Caco-2 (cell line): ENCODE data around the gene B4GALNT4. TPM values are rescaled to one million over a fixed set of nuclear protein-coding genes. Genes with fewer than 3 reads are reported as not detected.
"Not testable (repeated sequence)": the region's sequence is repeated elsewhere in the genome, so short reads cannot be mapped to it uniquely, and the experiment has no call there.

Experiments
- BruUV-seq: library from RNA; stranded (reverse); fragments of 400-500 nt; replicated peaks from 2 replicates; lab custom pipeline; 2021; lab: Mats Ljungman, UMichigan
- CTCF ChIA-PET: fragments of 300-600 bp; sonication (Branson Sonifier 250); formaldehyde crosslinking; loops from one replicate; lab custom pipeline; 2022; ENCODE audit warnings: antibody characterized with exemption; lab: Charles Lee
- POLR2A ChIA-PET: fragments of 300-600 bp; sonication (Branson Sonifier 250); formaldehyde crosslinking; loops from one replicate; lab custom pipeline; 2022; ENCODE audit warnings: antibody characterized with exemption; lab: Charles Lee
- DNase-seq, 2 experiments: peaks; one replicate each; pipeline versions ENCODE4 v3.0.0 to v3.0.0-alpha.2; 2020 to 2022
- H3K27me3 ChIP-seq: replicated peaks from 2 replicates; pipeline ENCODE4 v1.6.0; 2011; ENCODE audit warnings: low read length; ENCODE audit not compliant: control insufficient read depth, insufficient read depth
- H3K36me3 ChIP-seq: 2 replicates; pipeline ENCODE4 v1.5.1; 2011; ENCODE audit warnings: low read length; ENCODE audit not compliant: control insufficient read depth, insufficient read depth
- H3K4me1 ChIP-seq: fragments of 250-450 bp; sonication (Bioruptor Pico); 2 replicates; pipeline ENCODE4 v1.5.1; 2020; ENCODE audit warnings: mild to moderate bottlenecking
- H3K4me3 ChIP-seq: 2 replicates; pipeline ENCODE4 v1.5.1; 2011; ENCODE audit warnings: low read depth, mild to moderate bottlenecking, control low read depth, low read length
- H3K9me3 ChIP-seq: fragments of 250-450 bp; sonication (Bioruptor Pico); 2 replicates; pipeline ENCODE4 v1.5.1; 2020; ENCODE audit warnings: mild to moderate bottlenecking, moderate library complexity
- H3K27ac Mint-ChIP-seq: one replicate; pipeline ENCODE4 v1.8.0; 2022; ENCODE audit warnings: mixed read lengths; ENCODE audit not compliant: unreplicated experiment
- H3K27me3 Mint-ChIP-seq: one replicate; pipeline ENCODE4 v1.8.0; 2022; ENCODE audit warnings: mixed read lengths; ENCODE audit not compliant: insufficient read depth, unreplicated experiment
- H3K36me3 Mint-ChIP-seq: one replicate; pipeline ENCODE4 v1.8.0; 2022; ENCODE audit warnings: mild to moderate bottlenecking, mixed read lengths; ENCODE audit not compliant: insufficient read depth, unreplicated experiment
- H3K4me1 Mint-ChIP-seq: one replicate; pipeline ENCODE4 v1.8.0; 2022; ENCODE audit warnings: low read depth, mixed read lengths; ENCODE audit not compliant: unreplicated experiment
- H3K4me3 Mint-ChIP-seq: one replicate; pipeline ENCODE4 v1.8.0; 2022; ENCODE audit warnings: mild to moderate bottlenecking, moderate library complexity, mixed read lengths; ENCODE audit not compliant: unreplicated experiment
- H3K9me3 Mint-ChIP-seq: one replicate; pipeline ENCODE4 v1.8.0; 2022; ENCODE audit warnings: mixed read lengths; ENCODE audit not compliant: unreplicated experiment
- CTCF ChIP-seq, 2 experiments: fragments of 200-600 bp in 1 of 2; IDR thresholded peaks; 1 replicate in 1 of 2; 2 replicates in 1 of 2; pipeline versions ENCODE4 v1.5.1 to v1.8.0; 2011 to 2022; ENCODE audit warnings: antibody characterized with exemption in 1 of 2, control low read depth in 1 of 2, inconsistent platforms in 1 of 2, low read depth in 1 of 2, low read length in 1 of 2, mild to moderate bottlenecking in 1 of 2, moderate library complexity in 1 of 2; ENCODE audit not compliant: insufficient read depth in 1 of 2, severe bottlenecking in 1 of 2, unreplicated experiment in 1 of 2
- intact Hi-C: fragments of 100-400 bp; cut with micrococcal nuclease; formaldehyde crosslinking; loops from one replicate; pipeline ENCODE4 v1.10.0; 2022; ENCODE audit not compliant: unreplicated experiment
- total RNA-seq: library from RNA; stranded (reverse); gene quantifications from 2 replicates; pipeline ENCODE4 v1.2.3, GENCODE V29; 2022

B4GALNT4 gene
- total RNA-seq, 1 experiment from 2014 or later: 35.6 TPM

DNA sequence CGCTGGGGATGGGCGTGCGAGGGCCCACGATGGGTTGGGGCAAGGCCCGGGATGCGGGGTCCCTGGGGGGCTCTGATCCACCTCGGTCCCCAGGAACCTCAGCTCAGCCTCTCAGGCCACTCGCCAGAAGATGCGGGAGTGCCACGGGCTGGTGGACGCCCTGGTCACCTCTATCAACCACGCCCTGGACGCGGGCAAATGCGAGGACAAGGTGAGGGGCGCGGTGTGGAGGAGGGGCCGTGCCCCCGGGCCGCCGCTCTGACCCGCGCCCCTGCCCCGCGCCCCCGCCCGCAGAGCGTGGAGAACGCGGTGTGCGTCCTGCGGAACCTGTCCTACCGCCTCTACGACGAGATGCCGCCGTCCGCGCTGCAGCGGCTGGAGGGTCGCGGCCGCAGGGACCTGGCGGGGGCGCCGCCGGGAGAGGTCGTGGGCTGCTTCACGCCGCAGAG lies 31.0 kb downstream of the B4GALNT4 start:
- BruUV-seq: no TSS peak
- DNase-seq: no peak
- peaks cover 8% of the 10 kb centered on the region for H3K4me1 Mint-ChIP-seq
- H3K36me3 Mint-ChIP-seq: peaks cover 55% of the 10 kb centered on the region
- intact Hi-C loops: no loop called here
- ChIA-PET CTCF (no interaction called here), POLR2A (no interaction called here)
- Histone ChIP-seq H3K4me1 (peaks cover 4% of the 10 kb centered on the region; the same call in 1 of the 2 replicates), H3K9me3 (0 out of 2 replicates have a peak, but pooled peaks cover 3% of the 10 kb centered on the region), H3K4me3 (no peak overlapping the region), H3K27me3 (no peaks in the 10 kb centered on the region), H3K36me3 (peaks cover 2% of the 10 kb centered on the region)
- H3K9me3 Mint-ChIP-seq: no peaks in the 10 kb centered on the region
- no peak for TF ChIP-seq CTCF (IDR thresholded peaks at IDR 0.05; ENCODE audit: insufficient read depth in 1 of 2, low read depth in 1 of 2, low read length in 1 of 2, severe bottlenecking in 1 of 2, unreplicated experiment in 1 of 2)
- no peaks in the 10 kb centered on the region for H3K27me3 Mint-ChIP-seq
- H3K27ac Mint-ChIP-seq: no peak overlapping the region
- no peak overlapping the region for H3K4me3 Mint-ChIP-seq

- DNase-seq, H3K27me3 Mint-ChIP-seq, H3K36me3 ChIP-seq, CTCF ChIA-PET, H3K4me3 ChIP-seq, H3K27ac Mint-ChIP-seq, H3K9me3 Mint-ChIP-seq, H3K4me1 Mint-ChIP-seq, POLR2A ChIA-PET, BruUV-seq, H3K4me3 Mint-ChIP-seq, H3K27me3 ChIP-seq, H3K4me1 ChIP-seq, H3K9me3 ChIP-seq, intact Hi-C loops: not testable (repeated sequence)
- peaks cover 64% of the 10 kb centered on the region for H3K36me3 Mint-ChIP-seq
Observed at GRCh38 chr11:401196-401595, 31.9 kb downstream of the B4GALNT4 start.

GRCh38 chr11:403021-403760 lies 33.9 kb downstream of the B4GALNT4 start:
- Histone ChIP-seq H3K4me3 (no peak overlapping the region), H3K4me1 (no peaks in the 10 kb centered on the region), H3K9me3 (peaks cover 6% of the 10 kb centered on the region; the same call in 1 of the 2 replicates), H3K27me3 (no peaks in the 10 kb centered on the region), H3K36me3 (no peaks in the 10 kb centered on the region; the same call in none of the 2 replicates)
- CTCF ChIA-PET: no interaction called here
- Mint-ChIP-seq H3K4me3 (no peak overlapping the region), H3K9me3 (no peaks in the 10 kb centered on the region), H3K27me3 (no peaks in the 10 kb centered on the region), H3K4me1 (no peaks in the 10 kb centered on the region), H3K27ac (no peak overlapping the region), H3K36me3 (peaks cover 74% of the 10 kb centered on the region)
- TF ChIP-seq CTCF (IDR thresholded peaks at IDR 0.05; ENCODE audit: insufficient read depth in 1 of 2, low read depth in 1 of 2, low read length in 1 of 2, severe bottlenecking in 1 of 2, unreplicated experiment in 1 of 2): no peak
- DNase-seq: no peak
- POLR2A ChIA-PET: no interaction called here
- BruUV-seq: no TSS peak
- intact Hi-C loops: no loop called here
